ENCODE results near the gene MAST4.

DNA sequence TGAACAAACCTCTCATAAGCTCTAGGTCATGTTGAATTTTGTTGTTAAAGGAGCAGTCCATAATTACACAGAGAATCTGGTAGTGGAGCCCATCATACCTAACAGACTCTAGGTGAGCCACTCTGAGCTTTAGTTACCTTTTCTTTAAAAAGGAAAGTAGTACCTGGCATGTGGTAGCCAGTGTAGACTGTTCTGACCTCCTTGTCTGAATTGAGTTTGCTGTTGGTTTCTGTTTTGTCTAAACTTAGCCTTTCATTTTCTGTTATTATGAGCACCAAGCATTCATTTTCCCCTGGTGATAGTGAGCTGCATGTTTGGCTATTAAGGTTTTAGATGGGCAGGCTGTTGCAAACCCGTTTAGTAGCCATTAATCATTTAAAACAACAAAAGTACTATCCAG lies 112.2 kb downstream of the MAST4 start:
- TF ChIP-seq, protein P1, sequence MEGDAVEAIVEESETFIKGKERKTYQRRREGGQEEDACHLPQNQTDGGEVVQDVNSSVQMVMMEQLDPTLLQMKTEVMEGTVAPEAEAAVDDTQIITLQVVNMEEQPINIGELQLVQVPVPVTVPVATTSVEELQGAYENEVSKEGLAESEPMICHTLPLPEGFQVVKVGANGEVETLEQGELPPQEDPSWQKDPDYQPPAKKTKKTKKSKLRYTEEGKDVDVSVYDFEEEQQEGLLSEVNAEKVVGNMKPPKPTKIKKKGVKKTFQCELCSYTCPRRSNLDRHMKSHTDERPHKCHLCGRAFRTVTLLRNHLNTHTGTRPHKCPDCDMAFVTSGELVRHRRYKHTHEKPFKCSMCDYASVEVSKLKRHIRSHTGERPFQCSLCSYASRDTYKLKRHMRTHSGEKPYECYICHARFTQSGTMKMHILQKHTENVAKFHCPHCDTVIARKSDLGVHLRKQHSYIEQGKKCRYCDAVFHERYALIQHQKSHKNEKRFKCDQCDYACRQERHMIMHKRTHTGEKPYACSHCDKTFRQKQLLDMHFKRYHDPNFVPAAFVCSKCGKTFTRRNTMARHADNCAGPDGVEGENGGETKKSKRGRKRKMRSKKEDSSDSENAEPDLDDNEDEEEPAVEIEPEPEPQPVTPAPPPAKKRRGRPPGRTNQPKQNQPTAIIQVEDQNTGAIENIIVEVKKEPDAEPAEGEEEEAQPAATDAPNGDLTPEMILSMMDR (IDR thresholded peaks at IDR 0.05), result no peak
- TF ChIP-seq POLR2A (IDR thresholded peaks at IDR 0.05), result no peak

Data from tibial nerve (tissue), 3 donors.